ENCODE results near the gene CHST3.

- no peak for TF ChIP-seq GATA2 (IDR thresholded peaks at IDR 0.05; ENCODE audit: low read depth, low read length)
- TF ChIP-seq GATA3 (IDR thresholded peaks at IDR 0.05; ENCODE audit: low read depth, low read length) = no peak
Measured at GRCh38 chr10:72025400-72025799, 61.2 kb downstream of the CHST3 start.

Data from SH-SY5Y (cell line).